Measurements from ENCODE around the gene TBX15.

Gene TBX15

DNA sequence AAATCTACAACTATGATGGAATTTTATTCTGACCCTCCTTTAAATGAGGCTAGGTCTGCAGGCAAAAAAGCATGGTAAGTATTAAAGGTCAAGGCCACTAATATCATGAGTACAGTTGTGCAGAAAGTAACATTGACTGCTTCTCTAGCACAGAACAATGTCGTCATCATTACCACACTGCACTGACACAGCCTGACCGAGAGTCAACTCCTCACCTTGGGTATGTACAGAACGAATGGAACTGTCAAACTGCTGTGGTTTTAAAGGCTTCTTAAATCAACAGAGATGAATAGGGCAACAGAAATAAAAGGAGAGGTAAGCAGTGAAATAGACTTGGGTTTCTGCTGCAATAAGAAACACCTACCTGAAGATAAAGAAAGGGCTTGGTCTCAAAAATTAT is 88.8 kb downstream of the TBX15 start:
- in situ Hi-C loops (cut with MboI; ENCODE audit: low sequenced_read_pairs), result no loop called here

DNA sequence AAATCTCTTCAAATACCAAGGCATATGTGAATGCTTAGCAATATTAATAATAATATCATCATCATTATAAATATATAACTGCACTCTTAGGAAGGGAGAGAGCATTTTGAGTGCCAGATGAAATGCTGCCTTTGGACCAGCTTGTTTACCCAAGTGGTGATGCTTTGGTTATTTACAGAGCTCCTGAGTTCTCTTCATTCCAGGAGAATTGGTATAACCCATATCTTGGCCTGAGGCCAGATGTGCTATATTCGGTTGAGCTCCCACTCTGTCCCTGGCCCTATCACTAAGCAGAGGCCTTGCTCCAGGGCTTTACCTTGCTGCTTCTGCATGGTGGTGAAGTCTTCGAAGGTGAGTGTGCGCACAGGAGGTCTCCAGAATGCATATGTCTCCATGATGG is 89.4 kb downstream of the TBX15 start:
- in situ Hi-C loops (cut with MboI; ENCODE audit: low sequenced_read_pairs), result no loop called here

DNA sequence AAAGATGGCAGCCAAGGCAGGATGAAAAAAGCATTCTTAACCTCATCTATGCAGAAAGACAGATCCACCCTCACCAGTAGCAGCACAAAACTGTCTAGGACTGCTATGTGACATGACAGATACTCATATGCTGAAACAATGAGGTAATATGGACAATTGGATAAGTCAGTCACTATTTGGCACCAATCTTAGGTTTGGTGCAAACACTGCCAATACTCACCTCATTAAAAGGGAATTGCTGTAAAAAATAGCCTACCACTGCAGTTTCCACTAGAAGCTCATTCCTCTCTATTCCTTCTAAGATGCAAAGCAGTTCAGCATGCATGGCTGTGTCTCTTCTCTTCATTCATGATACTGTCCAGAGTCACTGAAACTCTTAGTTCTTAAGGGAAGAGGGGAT is 91.7 kb downstream of the TBX15 start:
- in situ Hi-C loops (cut with MboI; ENCODE audit: low sequenced_read_pairs), result no loop called here

DNA sequence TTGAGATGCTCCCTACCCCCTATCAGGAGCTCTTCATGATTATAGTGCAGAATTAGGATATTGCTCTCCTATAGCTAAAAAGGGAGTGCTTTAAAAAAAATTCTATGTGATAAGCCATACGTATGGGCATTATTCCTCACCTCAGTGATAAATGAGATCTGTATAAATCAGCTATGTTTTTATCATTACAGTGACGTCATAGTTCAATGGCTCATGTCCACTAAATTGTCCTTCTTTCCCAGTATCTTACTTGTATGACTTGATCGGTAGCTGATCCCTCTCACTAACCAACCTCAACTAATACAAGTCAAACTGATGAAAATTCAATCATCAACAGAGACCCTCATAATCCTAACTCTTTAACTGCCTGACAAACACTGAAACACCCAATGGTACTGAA is 93.3 kb downstream of the TBX15 start:
- in situ Hi-C loops (cut with MboI; ENCODE audit: low sequenced_read_pairs), result no loop called here

GRCh38 chr1:118890851-118891384 is 97.2 kb downstream of the TBX15 start:
- in situ Hi-C loops (cut with MboI; ENCODE audit: low sequenced_read_pairs), result no loop called here

GRCh38 chr1:118884946-118885345 is 103.2 kb downstream of the TBX15 start:
- in situ Hi-C loops (cut with MboI; ENCODE audit: low sequenced_read_pairs), result no loop called here

- in situ Hi-C loops (cut with MboI; ENCODE audit: low sequenced_read_pairs), result no loop called here
Observed at GRCh38 chr1:118881751-118882150, 106.4 kb downstream of the TBX15 start.

- in situ Hi-C loops (cut with MboI; ENCODE audit: low sequenced_read_pairs), result no loop called here
Observed at GRCh38 chr1:118878661-118879060, 109.5 kb downstream of the TBX15 start.

- in situ Hi-C loops (cut with MboI; ENCODE audit: low sequenced_read_pairs), result no loop called here
Observed at GRCh38 chr1:118877668-118878396, 110.3 kb downstream of the TBX15 start.

GRCh38 chr1:118871582-118872171 is 116.5 kb downstream of the TBX15 start:
- in situ Hi-C loops (cut with MboI; ENCODE audit: low sequenced_read_pairs), result no loop called here

- in situ Hi-C loops (cut with MboI; ENCODE audit: low sequenced_read_pairs), result no loop called here
Observed at GRCh38 chr1:118868387-118868786, 119.8 kb downstream of the TBX15 start.

DNA sequence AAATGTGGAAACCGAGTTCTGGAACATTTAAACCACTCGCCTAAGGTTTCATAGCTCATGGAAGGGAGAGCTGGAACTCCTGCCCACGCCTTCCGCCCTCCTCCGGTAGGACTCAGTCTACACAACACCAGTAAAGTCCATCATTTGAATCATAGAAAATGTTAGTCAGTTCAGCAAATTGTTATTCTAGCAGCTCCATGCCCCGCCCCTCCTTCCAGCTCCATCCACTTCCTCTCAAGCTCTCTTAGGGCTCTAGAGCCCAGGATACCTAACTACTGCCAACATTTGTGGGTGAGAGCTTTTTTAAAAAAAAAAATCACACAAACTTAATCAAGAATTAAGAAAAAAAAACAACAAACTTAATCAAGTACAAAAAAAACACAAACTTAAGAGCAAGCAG is 121.8 kb downstream of the TBX15 start:
- in situ Hi-C loops (cut with MboI; ENCODE audit: low sequenced_read_pairs), result no loop called here

DNA sequence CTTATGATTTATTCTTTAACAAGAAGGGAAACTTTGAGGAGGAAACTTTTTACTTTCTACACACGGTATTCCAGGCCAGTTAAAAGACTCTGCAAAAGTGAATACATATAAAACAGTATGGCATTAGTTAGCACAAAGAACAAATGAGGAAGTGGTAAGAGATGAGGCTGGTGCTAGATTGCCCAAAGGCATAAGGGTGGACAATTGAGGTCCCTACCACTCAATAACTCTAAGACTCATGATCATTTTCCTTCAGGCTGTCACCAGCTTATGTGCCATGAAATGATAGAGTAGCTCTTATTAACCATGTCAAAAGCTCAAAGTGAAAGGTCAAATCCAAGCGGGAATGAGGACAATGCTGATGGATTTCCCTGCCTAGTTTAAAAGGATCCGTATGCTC is 124.5 kb downstream of the TBX15 start:
- in situ Hi-C loops (cut with MboI; ENCODE audit: low sequenced_read_pairs), result no loop called here

- in situ Hi-C loops (cut with MboI; ENCODE audit: low sequenced_read_pairs), result no loop called here
Observed at GRCh38 chr1:118862755-118863154, 125.4 kb downstream of the TBX15 start.

DNA sequence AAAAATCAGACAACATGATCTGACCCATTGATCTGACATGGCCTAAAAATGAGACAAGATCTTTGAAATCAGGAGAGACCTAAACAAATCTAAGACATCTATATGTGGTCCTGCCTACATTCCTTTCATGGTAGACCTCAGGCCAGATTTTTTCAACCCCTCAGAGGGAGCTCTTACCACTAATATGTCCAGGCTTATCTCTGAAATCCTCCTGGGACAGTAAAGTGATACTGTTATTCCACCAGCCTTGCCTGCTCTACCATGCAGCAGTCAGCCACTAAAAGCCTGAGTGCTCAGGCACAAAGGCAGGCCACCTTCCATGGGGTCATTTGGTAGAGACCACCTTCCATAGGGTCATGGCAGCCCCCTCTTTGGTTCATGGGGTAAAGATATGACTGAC is 126.9 kb downstream of the TBX15 start:
- in situ Hi-C loops (cut with MboI; ENCODE audit: low sequenced_read_pairs), result no loop called here

DNA sequence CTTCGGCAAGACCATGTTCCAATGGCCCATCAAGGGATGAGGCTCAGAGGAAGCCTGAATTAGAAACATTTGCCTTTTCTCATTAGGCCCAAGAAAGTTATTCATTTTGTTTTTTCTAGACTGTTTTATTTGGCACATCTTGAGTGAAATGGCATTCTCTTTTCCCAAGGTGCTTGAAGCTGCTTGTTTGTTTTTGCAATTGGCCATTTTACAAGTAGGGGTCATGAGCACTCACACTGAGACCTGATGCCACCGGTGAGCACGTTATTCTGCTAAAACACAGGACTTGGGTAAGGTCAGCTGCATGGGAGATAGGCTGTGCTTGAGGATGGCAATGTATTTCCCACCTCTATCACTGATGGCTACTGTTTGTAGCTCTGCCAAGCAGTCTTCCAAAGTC is 128.1 kb downstream of the TBX15 start:
- in situ Hi-C loops (cut with MboI; ENCODE audit: low sequenced_read_pairs), result no loop called here

GRCh38 chr1:118846443-118846842 is 141.7 kb downstream of the TBX15 start:
- in situ Hi-C loops (cut with MboI; ENCODE audit: low sequenced_read_pairs), result no loop called here

GRCh38 chr1:118842452-118843201 is 145.5 kb downstream of the TBX15 start:
- in situ Hi-C loops (cut with MboI; ENCODE audit: low sequenced_read_pairs), result no loop called here

GRCh38 chr1:118841521-118841920 is 146.6 kb downstream of the TBX15 start:
- in situ Hi-C loops (cut with MboI; ENCODE audit: low sequenced_read_pairs), result no loop called here

All from HL-60/S4 treated with retinoic acid at 250 ng/mL for 4 days and 3 days (cell line).